ENCODE measurements around the gene GPHN. TPM values are rescaled to one million over a fixed set of nuclear protein-coding genes. Genes with fewer than 3 reads are reported as not detected.

Gene GPHN
- total and polyA plus RNA-seq, 10 of the 15 experiments (the other 5 are each of a cell fraction or from before 2014, with no cell fraction given) = 22.3 to 48.8 (median 33.1) TPM

GRCh38 chr14:66982247-66982646 is 474.3 kb downstream of the GPHN start:
- no peak for ATAC-seq
- SMC1A ChIA-PET (ENCODE audit: uncharacterized antibody, unreplicated experiment) = interaction anchor here (1.0 kb wide), 1 partner anchor 16 kb away, joined by 3 read pairs; no protein-coding TSS in a partner anchor
- no peak for FAIRE-seq
- Histone ChIP-seq H3K27me3 (replicated peaks in 1 of 2; ENCODE audit: control insufficient read depth in 2 of 2, insufficient read depth in 2 of 2, low read length in 1 of 2) (no peaks in the 10 kb centered on the region), H3K4me1 (ENCODE audit: control insufficient read depth, insufficient read depth, low read length) (peaks cover 3% of the 10 kb centered on the region; the same call in 1 of the 2 replicates), H3K27ac (ENCODE audit: control insufficient read depth, insufficient read depth) (no peak overlapping the region), H3K4me3 (no peak overlapping the region), H4K20me1 (ENCODE audit: control insufficient read depth, insufficient read depth) (no peaks in the 10 kb centered on the region), H3K4me2 (ENCODE audit: control insufficient read depth, insufficient read depth) (no peak overlapping the region), H3K79me2 (ENCODE audit: control insufficient read depth, insufficient read depth, low read length) (no peaks in the 10 kb centered on the region), H3K36me3 (ENCODE audit: control insufficient read depth in 2 of 2, insufficient read depth in 2 of 2, low read length in 1 of 2) (no peaks in the 10 kb centered on the region), H3K9me3 (replicated peaks; ENCODE audit: control insufficient read depth, insufficient read depth, low read length) (no peaks in the 10 kb centered on the region), H2AFZ (ENCODE audit: control insufficient read depth, low read depth, low read length) (no peak overlapping the region), H3K9ac (ENCODE audit: control insufficient read depth, insufficient read depth, low read length) (no peak overlapping the region)
- no peak for DNase-seq (ENCODE audit: low read depth, low spot score)
- no TSS peak for BruUV-seq (replicated peaks)
- RAD21 ChIA-PET (ENCODE audit: unreplicated experiment) = interaction anchor here (1.1 kb wide), 1 partner anchor 13 kb away, joined by 3 read pairs; no protein-coding TSS in a partner anchor
- TF ChIP-seq PML (IDR thresholded peaks at IDR 0.05; ENCODE audit: low read length) (no peak), CBFB (IDR thresholded peaks at IDR 0.05; ENCODE audit: low read depth) (no peak), SUPT20H (IDR thresholded peaks at IDR 0.05; ENCODE audit: borderline replicate concordance, control insufficient read depth, low read depth, low read length) (no peak), MEF2A (IDR thresholded peaks at IDR 0.05; ENCODE audit: insufficient read depth, low read depth, low read length) (no peak), ATF7 (IDR thresholded peaks at IDR 0.05; ENCODE audit: low read depth) (no peak), ZNF687 (IDR thresholded peaks at IDR 0.05) (no peak), USF2 (IDR thresholded peaks at IDR 0.05; ENCODE audit: borderline replicate concordance, low read depth, low read length) (no peak), ZNF384 (IDR thresholded peaks at IDR 0.05; ENCODE audit: borderline replicate concordance, low read depth, low read length) (no peak), GABPA (IDR thresholded peaks at IDR 0.05; ENCODE audit: low read depth) (no peak)
- TF ChIP-seq, protein P1, sequence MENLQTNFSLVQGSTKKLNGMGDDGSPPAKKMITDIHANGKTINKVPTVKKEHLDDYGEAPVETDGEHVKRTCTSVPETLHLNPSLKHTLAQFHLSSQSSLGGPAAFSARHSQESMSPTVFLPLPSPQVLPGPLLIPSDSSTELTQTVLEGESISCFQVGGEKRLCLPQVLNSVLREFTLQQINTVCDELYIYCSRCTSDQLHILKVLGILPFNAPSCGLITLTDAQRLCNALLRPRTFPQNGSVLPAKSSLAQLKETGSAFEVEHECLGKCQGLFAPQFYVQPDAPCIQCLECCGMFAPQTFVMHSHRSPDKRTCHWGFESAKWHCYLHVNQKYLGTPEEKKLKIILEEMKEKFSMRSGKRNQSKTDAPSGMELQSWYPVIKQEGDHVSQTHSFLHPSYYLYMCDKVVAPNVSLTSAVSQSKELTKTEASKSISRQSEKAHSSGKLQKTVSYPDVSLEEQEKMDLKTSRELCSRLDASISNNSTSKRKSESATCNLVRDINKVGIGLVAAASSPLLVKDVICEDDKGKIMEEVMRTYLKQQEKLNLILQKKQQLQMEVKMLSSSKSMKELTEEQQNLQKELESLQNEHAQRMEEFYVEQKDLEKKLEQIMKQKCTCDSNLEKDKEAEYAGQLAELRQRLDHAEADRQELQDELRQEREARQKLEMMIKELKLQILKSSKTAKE (IDR thresholded peaks at IDR 0.05; ENCODE audit: low read depth, poor library complexity, severe bottlenecking) = no peak
- CTCF ChIA-PET = interaction anchor here (1.1 to 1.3 kb wide), 2 partner anchors 22 to 357 kb away, joined by 3 read pairs; no protein-coding TSS in a partner anchor
- POLR2A ChIA-PET = no interaction called here
- in situ Hi-C loops (cut with MboI) (no loop called here), intact Hi-C loops (cut with micrococcal nuclease; ENCODE audit: unreplicated experiment) (no loop called here)
